PC-9 (cell line): ENCODE data around the gene PSTPIP1. TPM values are rescaled to one million over a fixed set of nuclear protein-coding genes. Genes with fewer than 3 reads are reported as not detected.
A peak's percentile ranks its signal among the peaks of the same experiment; 100 is the strongest.

Experiments used
- BruUV-seq: library from RNA; stranded (reverse); fragments of 400-500 nt; replicated peaks from 2 replicates; lab custom pipeline; 2021; lab: Mats Ljungman, UMichigan
- CTCF ChIA-PET: fragments of 300-600 bp; sonication (Branson Sonifier 250); formaldehyde crosslinking; loops from one replicate; lab custom pipeline; 2022; ENCODE audit warnings: antibody characterized with exemption; lab: Charles Lee
- POLR2A ChIA-PET: fragments of 300-600 bp; sonication (Branson Sonifier 250); formaldehyde crosslinking; loops from one replicate; lab custom pipeline; 2022; ENCODE audit warnings: antibody characterized with exemption; ENCODE audit not compliant: unreplicated experiment; lab: Charles Lee
- DNase-seq, 2 experiments: peaks; one replicate each; pipeline versions ENCODE4 v3.0.0 to v3.0.0-alpha.2; 2015 to 2022; ENCODE audit warnings: mixed read lengths in 1 of 2
- H2AFZ ChIP-seq: fragments of 200-600 bp; sonication (generic); 2 replicates; pipeline ENCODE4 v1.8.1; 2017; ENCODE audit warnings: antibody characterized with exemption
- H3F3A ChIP-seq: fragments of 200-600 bp; sonication (generic); 2 replicates; pipeline ENCODE4 v1.8.1; 2017; ENCODE audit warnings: antibody characterized with exemption, mild to moderate bottlenecking, low read depth; ENCODE audit not compliant: insufficient read depth
- H3K27ac ChIP-seq: fragments of 200-600 bp; sonication (generic); 2 replicates; pipeline ENCODE4 v1.6.1; 2016; ENCODE audit warnings: mixed run types
- H3K27me3 ChIP-seq: fragments of 200-600 bp; sonication (generic); 2 replicates; pipeline ENCODE4 v1.6.1; 2016; ENCODE audit warnings: low read depth, mixed run types; ENCODE audit not compliant: insufficient read depth
- H3K36me3 ChIP-seq: fragments of 200-600 bp; sonication (generic); 2 replicates; pipeline ENCODE4 v1.6.1; 2016; ENCODE audit warnings: low read depth, mixed run types
- H3K4me1 ChIP-seq: fragments of 200-600 bp; sonication (generic); replicated peaks from 2 replicates; pipeline ENCODE4 v1.6.1; 2016; ENCODE audit warnings: mixed run types; ENCODE audit not compliant: insufficient read depth
- H3K4me2 ChIP-seq: fragments of 200-600 bp; sonication (generic); 2 replicates; pipeline ENCODE4 v1.6.1; 2017; ENCODE audit warnings: mixed run types
- H3K4me3 ChIP-seq: fragments of 200-600 bp; sonication (generic); 2 replicates; pipeline ENCODE4 v1.6.1; 2016; ENCODE audit warnings: mixed run types
- H3K79me2 ChIP-seq: fragments of 200-600 bp; sonication (generic); 2 replicates; pipeline ENCODE4 v1.6.1; 2017; ENCODE audit warnings: low read depth, mixed run types
- H3K9me2 ChIP-seq: fragments of 200-600 bp; sonication (generic); 2 replicates; pipeline ENCODE4 v1.8.1; 2017; ENCODE audit warnings: mild to moderate bottlenecking; ENCODE audit not compliant: insufficient read depth
- H3K9me3 ChIP-seq: fragments of 200-600 bp; sonication (generic); 2 replicates; pipeline ENCODE4 v1.8.1; 2016; ENCODE audit warnings: low read depth; ENCODE audit not compliant: insufficient read depth
- H4K20me1 ChIP-seq: fragments of 200-600 bp; sonication (generic); 2 replicates; pipeline ENCODE4 v1.8.1; 2017; ENCODE audit not compliant: insufficient read depth
- CTCF ChIP-seq: fragments of 200-600 bp; sonication (generic); conservative IDR thresholded peaks from 2 replicates; pipeline ENCODE4 v1.6.1; 2017; ENCODE audit warnings: mixed run types, antibody characterized with exemption, mild to moderate bottlenecking, moderate library complexity
- EZH2 ChIP-seq: fragments of 200-600 bp; sonication (generic); IDR thresholded peaks from 2 replicates; pipeline ENCODE4 v1.8.0; 2017; ENCODE audit warnings: antibody characterized with exemption, low read depth
- intact Hi-C: fragments of 100-400 bp; cut with micrococcal nuclease; formaldehyde crosslinking; loops from one replicate; pipeline ENCODE4 v1.10.0; 2022; ENCODE audit not compliant: unreplicated experiment
- total RNA-seq: library from RNA; stranded (reverse); gene quantifications from 2 replicates; pipeline ENCODE4 v1.2.3, GENCODE V29; 2021

Gene PSTPIP1
- total RNA-seq, 1 experiment from 2014 or later, result not detected

GRCh38 chr15:77063249-77063648 lies 68.3 kb downstream of the PSTPIP1 start:
- H3K79me2 ChIP-seq, result peaks cover 84% of the 10 kb centered on the region
- peaks cover 52% of the 10 kb centered on the region for H3F3A ChIP-seq
- no peak overlapping the region for H3K4me3 ChIP-seq
- peak overlapping the region; percentile 60 for H3K4me2 ChIP-seq
- no peaks in the 10 kb centered on the region for H3K9me3 ChIP-seq
- ChIA-PET POLR2A (no interaction called here), CTCF (interaction anchor here (0.7 kb wide), 1 partner anchor 37 kb away, joined by 3 read pairs; no protein-coding TSS in a partner anchor)
- peaks cover 69% of the 10 kb centered on the region for H3K4me1 ChIP-seq
- H2AFZ ChIP-seq, result no peak overlapping the region
- BruUV-seq, result no TSS peak
- TF ChIP-seq CTCF, result no peak
- no peak for TF ChIP-seq EZH2
- DNase-seq, result no peak
- H3K27ac ChIP-seq, result peak overlapping the region; percentile 83
- 0 out of 2 replicates have a peak, but pooled peaks cover 7% of the 10 kb centered on the region for H4K20me1 ChIP-seq
- intact Hi-C loops, result no loop called here
- no peaks in the 10 kb centered on the region for H3K9me2 ChIP-seq
- no peaks in the 10 kb centered on the region for H3K36me3 ChIP-seq
- H3K27me3 ChIP-seq, result no peaks in the 10 kb centered on the region

DNA sequence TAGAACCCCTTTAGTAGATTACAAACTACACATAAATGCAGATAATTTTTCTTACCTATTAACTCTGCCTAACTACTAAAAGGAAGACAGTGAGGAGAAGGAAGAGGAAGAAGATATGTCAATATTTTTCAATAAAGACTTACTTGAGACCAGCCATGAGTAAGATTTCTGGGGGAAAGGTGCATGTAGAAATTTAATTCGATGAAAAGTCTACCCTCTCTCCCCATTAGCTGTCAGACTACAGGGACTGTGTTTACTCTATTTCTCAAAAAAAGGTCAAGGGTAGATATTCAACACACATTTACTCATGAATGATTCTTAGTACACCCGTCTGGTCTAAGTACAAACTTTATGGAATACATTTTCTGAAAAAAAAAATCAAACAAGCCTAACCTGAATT lies 69.1 kb downstream of the PSTPIP1 start:
- ChIA-PET CTCF (no interaction called here), POLR2A (no interaction called here)
- Histone ChIP-seq H3K4me3 (peak overlapping the region; percentile 30; the same call in 1 of the 2 replicates), H4K20me1 (0 out of 2 replicates have a peak, but pooled peaks cover 7% of the 10 kb centered on the region), H3F3A (peaks cover 58% of the 10 kb centered on the region), H2AFZ (no peak overlapping the region), H3K9me3 (no peaks in the 10 kb centered on the region), H3K36me3 (no peaks in the 10 kb centered on the region), H3K4me2 (peak overlapping the region; percentile 60), H3K4me1 (peaks cover 76% of the 10 kb centered on the region), H3K9me2 (no peaks in the 10 kb centered on the region), H3K27me3 (no peaks in the 10 kb centered on the region), H3K27ac (peak overlapping the region; percentile 83), H3K79me2 (peaks cover 87% of the 10 kb centered on the region)
- peak in 1 of 2 experiments; percentile 51 for DNase-seq
- TF ChIP-seq CTCF (no peak), EZH2 (no peak)
- BruUV-seq, result no TSS peak
- intact Hi-C loops, result no loop called here

GRCh38 chr15:77064539-77065308 lies 69.8 kb downstream of the PSTPIP1 start:
- no peaks in the 10 kb centered on the region for H3K9me2 ChIP-seq
- peak overlapping the region; percentile 30; the same call in 1 of the 2 replicates for H3K4me3 ChIP-seq
- CTCF ChIA-PET, result no interaction called here
- DNase-seq, result peak in 1 of 2 experiments; percentile 88
- H3K4me1 ChIP-seq, result peaks cover 82% of the 10 kb centered on the region
- intact Hi-C loops, result no loop called here
- peaks cover 87% of the 10 kb centered on the region for H3K79me2 ChIP-seq
- 0 out of 2 replicates have a peak, but pooled peaks cover 7% of the 10 kb centered on the region for H4K20me1 ChIP-seq
- no peaks in the 10 kb centered on the region for H3K9me3 ChIP-seq
- POLR2A ChIA-PET, result no interaction called here
- peaks cover 58% of the 10 kb centered on the region for H3F3A ChIP-seq
- no peak for TF ChIP-seq EZH2
- TF ChIP-seq CTCF, result no peak
- peak overlapping the region; percentile 60 for H3K4me2 ChIP-seq
- no peaks in the 10 kb centered on the region for H3K27me3 ChIP-seq
- no peak overlapping the region for H2AFZ ChIP-seq
- peak overlapping the region; percentile 83 for H3K27ac ChIP-seq
- no peaks in the 10 kb centered on the region for H3K36me3 ChIP-seq
- BruUV-seq, result no TSS peak
